Inflammatory macrophage (primary cell): ENCODE measurements around the gene MUC13.
A peak's percentile ranks its signal among the peaks of the same experiment; 100 is the strongest.

Source experiments
- DNase-seq, 2 donors: peaks; one replicate each; pipeline ENCODE4 v3.0.0-alpha.2; 2020 to 2022

MUC13 gene

DNA sequence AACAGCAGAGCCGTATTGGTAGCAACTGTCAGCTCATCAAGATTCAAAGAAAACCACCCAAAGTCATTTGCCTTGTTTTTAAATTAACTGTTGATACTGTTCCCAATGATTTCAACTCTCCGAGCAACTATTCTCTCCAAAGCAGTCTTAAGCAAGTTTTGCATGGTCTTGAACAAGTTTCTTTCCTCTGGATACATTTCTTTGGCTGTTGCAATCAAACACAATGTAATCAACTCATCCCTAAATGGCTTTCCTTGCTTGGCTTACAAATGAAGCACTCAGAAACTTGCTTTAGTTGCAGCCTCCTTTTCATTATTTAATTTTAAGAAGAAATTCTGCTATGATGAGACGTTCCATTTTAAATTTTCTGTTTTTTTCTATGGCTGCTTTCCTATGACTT, 15.5 kb upstream of the MUC13 start:
- no peak for DNase-seq

DNA sequence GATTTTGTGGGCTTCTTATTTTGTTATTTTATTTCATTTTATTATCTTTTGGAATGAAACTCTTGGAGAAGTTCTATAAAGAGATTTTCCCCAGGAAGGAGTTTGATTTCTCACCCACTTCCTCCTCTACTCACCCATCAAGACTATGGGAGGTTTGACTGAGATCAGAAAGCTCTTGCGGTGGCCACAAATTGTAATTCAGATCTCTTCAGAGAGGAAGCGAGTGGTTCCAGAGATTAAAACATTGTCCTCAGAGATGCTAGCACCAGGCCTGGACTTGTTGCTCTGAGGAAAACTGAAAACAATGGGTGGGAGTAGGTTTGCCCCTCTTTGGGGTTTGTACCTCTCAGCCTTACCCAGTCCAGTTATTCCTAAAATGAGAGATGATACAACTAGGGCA, 8.1 kb upstream of the MUC13 start:
- DNase-seq = peak in 1 of 2 donors; percentile 6

GRCh38 chr3:124941771-124942170, 7.2 kb upstream of the MUC13 start:
- peak; percentile 28 to 67 for DNase-seq

GRCh38 chr3:124939661-124940060, 5.1 kb upstream of the MUC13 start:
- DNase-seq = no peak

GRCh38 chr3:124938896-124939295, 4.3 kb upstream of the MUC13 start:
- DNase-seq = no peak

DNA sequence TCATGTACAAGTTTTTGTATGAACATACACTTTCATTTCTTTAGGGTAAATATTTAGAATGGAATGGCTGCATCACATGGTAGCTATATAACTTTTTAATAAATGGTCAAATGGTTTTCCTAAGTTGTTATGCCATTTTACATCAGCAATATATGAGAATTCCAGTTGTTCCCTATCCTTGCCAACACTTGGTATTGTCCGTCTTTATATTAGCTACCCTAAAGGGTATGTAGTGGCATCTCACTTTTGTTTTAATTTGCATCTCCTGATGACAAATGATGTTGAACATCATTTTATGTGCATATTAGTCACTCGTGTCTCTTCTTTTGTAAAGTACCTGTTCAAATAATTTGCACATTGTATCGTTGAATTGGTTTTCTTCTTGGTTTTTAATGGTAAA, 2.5 kb upstream of the MUC13 start:
- no peak for DNase-seq

- no peak for DNase-seq
Observed at GRCh38 chr3:124935794-124936542, 1.4 kb upstream of the MUC13 start.

DNA sequence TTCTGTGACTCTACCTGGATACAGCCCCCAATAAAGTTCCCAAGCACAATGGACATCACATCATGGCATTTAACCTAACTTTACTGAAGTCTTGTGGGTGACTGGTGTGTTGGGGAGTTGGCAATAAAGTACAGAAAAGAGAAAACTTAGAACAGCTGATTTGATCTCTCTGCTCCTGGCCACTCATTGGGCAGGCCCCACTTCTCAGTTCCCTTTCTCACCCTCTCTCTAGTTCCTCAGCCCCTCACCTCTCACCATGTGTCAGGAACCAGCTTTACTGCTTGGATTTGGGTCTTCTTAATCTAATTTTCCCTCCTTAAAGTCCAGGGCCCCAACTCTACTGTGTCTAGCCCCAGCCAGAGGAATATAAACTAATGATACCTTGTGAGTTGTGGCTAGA, 713 bp upstream of the MUC13 start:
- no peak for DNase-seq

GRCh38 chr3:124928333-124929202, 6.0 kb downstream of the MUC13 start:
- DNase-seq = peak; percentile 63 to 71

DNA sequence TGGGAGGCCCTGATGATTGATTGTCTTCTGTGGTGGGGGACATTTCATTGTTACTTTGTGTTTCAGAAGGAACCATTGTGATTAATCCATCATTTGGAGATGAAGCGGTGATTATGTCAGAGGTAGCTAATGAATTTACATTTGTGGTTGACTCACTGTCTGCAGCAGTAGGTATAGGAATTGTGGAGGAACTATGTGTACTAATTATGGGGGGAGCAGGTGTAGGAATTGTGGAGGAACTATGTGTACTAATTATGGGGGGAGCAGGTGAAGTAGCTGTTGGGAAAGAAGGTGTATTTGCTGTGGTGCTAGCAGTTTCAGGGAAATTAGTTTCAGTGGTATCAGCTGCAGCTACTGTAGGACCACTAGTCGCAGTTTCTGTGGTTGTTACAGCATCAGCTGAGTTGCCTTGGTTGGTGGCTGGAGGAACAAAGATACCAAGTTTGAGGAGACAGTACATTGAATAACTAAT, 6.9 kb downstream of the MUC13 start:
- no peak for DNase-seq

DNA sequence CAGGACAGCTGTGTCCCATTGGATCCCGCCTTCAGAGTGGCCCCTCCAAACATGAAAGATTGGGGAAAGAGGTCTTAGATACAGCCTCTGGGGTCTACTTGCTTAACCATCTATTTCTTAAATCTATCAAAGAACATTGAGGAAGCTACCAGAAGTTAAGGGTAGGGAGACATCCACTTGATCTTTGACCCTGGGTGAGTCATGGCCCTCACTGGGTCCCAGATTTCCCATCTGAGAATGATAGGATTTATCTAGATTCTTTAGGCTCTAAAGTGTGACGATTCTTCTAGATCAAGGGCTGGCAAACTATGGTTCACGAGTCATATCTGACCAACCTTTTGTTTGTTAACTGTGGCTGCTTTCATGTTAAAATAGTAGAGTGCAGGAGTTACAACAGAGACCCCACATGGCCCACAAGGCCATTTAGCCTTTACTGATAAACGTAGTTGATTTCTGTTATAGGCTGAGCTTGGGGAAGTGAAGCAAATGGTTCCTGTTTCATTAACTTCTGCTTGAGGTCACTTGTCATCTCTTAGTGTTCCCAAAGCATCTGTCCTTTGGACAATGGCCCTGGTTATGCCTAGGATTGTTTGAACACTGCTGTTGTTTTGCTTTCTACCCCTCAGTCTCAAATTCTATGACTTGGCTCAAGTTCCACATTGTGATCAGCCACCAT, 8.0 kb downstream of the MUC13 start:
- DNase-seq = peak; percentile 56 to 67

DNA sequence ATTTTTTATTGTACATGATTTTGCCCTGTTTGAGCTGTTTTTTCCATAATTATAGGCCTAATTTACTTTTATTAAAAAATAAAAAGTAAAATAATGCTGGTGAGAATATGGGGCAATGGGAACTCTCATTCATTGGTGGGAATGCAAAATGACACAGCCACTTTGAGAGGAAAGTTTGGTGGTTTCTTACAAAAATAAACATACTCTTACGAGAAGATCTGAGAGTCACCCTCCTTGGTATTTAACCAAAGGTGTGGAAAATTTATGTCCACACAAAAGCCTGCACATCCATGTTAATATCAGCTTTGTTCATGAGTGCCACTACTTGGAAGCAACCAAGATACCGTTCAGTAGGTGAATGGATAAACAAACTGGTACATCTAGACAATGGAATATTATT, 9.8 kb downstream of the MUC13 start:
- DNase-seq = no peak

DNA sequence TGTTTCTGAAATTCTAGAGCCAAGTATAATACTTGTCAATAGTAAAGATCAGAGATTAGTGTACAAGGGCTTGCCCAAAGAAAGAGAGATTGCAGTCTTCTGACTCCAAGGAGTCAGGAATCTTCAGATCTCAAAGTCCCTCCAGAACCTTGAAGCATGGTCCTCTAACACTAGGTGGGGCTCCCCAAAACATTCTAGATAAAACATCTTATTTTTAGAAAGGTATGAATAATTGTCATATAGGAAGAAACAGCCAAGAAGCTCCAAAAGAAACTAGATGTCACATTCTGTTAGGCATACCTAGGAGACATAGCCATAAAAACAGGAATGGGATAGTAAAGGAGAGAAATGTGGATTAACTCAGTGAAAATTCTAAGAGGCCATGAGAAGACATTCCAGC, 10.7 kb downstream of the MUC13 start:
- DNase-seq = no peak

DNA sequence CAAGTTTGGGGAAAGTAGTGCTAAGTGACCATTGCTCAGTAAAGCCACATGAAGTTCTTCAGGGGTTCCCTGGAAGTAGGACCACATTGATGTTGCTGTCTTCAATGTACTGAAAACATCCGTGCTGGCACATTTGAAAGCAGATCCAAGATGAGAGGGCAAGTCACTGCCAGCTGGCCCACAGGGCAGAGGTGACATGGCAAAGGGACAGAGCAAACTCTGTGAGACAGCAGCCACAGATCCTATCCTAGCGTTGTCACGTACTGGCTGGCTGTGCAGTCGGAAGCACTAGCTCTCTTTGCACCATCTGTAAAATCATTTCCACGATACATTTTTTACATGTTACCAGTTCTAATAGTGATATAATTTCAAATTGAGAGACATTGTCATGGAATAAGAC, 13.8 kb downstream of the MUC13 start:
- DNase-seq = no peak

- no peak for DNase-seq
Observed at GRCh38 chr3:124919756-124920155, 14.8 kb downstream of the MUC13 start.

- DNase-seq = no peak
Observed at GRCh38 chr3:124918524-124918923, 16.0 kb downstream of the MUC13 start.

GRCh38 chr3:124916837-124917409, 17.6 kb downstream of the MUC13 start:
- peak; percentile 33 to 66 for DNase-seq

- no peak for DNase-seq
Observed at GRCh38 chr3:124915254-124915653, 19.3 kb downstream of the MUC13 start.

GRCh38 chr3:124907957-124908356, 26.6 kb downstream of the MUC13 start:
- DNase-seq = no peak

- DNase-seq = peak; percentile 37 to 60
Observed at GRCh38 chr3:124904835-124905492, 29.6 kb downstream of the MUC13 start.

- DNase-seq = no peak
Observed at GRCh38 chr3:124903896-124904834, 30.4 kb downstream of the MUC13 start.
